Tibial nerve (tissue), 4 donors: Measurements from ENCODE around the gene SMOC1.

ENCODE experiments used
- EP300 ChIP-seq, 2 donors: sonication (generic); formaldehyde crosslinking; IDR thresholded peaks; one replicate each; pipeline ENCODE4 v1.6.1; 2017; ENCODE audit warnings: antibody characterized with exemption in 2 of 2, mild to moderate bottlenecking in 1 of 2
- TF ChIP-seq, protein P1 (sequence below), 5 experiments: fragments of 200-600 bp in 3 of 5; fragments of 450-650 bp in 2 of 5; sonication (generic) in 3 of 5; IDR thresholded peaks; one replicate each; pipeline ENCODE4 v1.5.1; 2016 to 2019; ENCODE audit warnings: antibody characterized with exemption in 5 of 5, mild to moderate bottlenecking in 3 of 5, moderate library complexity in 2 of 5

DNA sequence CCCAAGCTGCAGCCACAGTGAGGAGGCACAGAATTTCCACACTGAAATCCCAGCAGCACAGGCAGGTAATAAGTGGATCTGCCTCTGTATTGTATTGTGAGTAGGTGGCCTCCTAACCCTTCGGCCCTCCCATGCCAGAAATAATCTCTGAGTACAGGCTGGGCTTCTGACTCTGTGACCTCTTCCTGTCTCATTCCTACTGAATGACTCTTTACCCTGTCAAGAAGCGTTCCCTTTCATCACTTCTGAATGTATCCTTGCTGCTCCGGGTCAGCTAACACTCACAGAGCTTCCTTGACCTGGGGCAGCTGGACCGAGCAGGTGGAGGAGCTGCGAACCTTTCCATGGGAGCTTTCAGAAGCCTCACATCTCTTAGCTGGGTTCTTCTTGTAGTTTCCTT is 190.0 kb downstream of the SMOC1 start:
- TF ChIP-seq, protein P1, sequence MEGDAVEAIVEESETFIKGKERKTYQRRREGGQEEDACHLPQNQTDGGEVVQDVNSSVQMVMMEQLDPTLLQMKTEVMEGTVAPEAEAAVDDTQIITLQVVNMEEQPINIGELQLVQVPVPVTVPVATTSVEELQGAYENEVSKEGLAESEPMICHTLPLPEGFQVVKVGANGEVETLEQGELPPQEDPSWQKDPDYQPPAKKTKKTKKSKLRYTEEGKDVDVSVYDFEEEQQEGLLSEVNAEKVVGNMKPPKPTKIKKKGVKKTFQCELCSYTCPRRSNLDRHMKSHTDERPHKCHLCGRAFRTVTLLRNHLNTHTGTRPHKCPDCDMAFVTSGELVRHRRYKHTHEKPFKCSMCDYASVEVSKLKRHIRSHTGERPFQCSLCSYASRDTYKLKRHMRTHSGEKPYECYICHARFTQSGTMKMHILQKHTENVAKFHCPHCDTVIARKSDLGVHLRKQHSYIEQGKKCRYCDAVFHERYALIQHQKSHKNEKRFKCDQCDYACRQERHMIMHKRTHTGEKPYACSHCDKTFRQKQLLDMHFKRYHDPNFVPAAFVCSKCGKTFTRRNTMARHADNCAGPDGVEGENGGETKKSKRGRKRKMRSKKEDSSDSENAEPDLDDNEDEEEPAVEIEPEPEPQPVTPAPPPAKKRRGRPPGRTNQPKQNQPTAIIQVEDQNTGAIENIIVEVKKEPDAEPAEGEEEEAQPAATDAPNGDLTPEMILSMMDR (IDR thresholded peaks at IDR 0.05): no peak
- no peak for TF ChIP-seq EP300 (IDR thresholded peaks at IDR 0.05)
